Measurements from ENCODE around the gene CERT1.

Gene CERT1

DNA sequence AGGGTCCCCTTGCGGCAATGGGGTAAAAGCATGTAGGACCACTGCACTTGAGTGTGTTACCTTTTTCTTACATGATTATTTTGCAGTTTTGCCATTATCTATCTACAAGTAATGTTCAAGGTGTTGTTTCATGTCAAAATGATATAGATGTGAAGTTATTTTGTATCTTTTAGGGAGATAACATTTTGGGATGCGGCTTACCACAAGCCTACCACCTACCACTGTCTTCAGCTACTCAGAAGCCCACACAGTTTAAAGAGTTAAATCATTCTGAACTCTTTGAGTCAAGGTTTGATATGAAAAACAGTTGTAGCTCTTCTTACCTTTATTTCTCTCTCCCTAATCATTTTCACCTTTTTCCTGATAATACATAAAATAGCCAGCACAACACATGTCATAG is 19.8 kb downstream of the CERT1 start:
- TF ChIP-seq, protein P1, sequence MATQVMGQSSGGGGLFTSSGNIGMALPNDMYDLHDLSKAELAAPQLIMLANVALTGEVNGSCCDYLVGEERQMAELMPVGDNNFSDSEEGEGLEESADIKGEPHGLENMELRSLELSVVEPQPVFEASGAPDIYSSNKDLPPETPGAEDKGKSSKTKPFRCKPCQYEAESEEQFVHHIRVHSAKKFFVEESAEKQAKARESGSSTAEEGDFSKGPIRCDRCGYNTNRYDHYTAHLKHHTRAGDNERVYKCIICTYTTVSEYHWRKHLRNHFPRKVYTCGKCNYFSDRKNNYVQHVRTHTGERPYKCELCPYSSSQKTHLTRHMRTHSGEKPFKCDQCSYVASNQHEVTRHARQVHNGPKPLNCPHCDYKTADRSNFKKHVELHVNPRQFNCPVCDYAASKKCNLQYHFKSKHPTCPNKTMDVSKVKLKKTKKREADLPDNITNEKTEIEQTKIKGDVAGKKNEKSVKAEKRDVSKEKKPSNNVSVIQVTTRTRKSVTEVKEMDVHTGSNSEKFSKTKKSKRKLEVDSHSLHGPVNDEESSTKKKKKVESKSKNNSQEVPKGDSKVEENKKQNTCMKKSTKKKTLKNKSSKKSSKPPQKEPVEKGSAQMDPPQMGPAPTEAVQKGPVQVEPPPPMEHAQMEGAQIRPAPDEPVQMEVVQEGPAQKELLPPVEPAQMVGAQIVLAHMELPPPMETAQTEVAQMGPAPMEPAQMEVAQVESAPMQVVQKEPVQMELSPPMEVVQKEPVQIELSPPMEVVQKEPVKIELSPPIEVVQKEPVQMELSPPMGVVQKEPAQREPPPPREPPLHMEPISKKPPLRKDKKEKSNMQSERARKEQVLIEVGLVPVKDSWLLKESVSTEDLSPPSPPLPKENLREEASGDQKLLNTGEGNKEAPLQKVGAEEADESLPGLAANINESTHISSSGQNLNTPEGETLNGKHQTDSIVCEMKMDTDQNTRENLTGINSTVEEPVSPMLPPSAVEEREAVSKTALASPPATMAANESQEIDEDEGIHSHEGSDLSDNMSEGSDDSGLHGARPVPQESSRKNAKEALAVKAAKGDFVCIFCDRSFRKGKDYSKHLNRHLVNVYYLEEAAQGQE (IDR thresholded peaks at IDR 0.05; ENCODE audit: insufficient read depth in 1 of 2, low read depth in 2 of 2, low read length in 2 of 2), result no peak
- TF ChIP-seq POLR2AphosphoS5 (IDR thresholded peaks at IDR 0.05; ENCODE audit: low read depth, low read length) (no peak), SIN3A (IDR thresholded peaks at IDR 0.05; ENCODE audit: borderline replicate concordance, insufficient read depth, low read length) (no peak), TAF1 (IDR thresholded peaks at IDR 0.05; ENCODE audit: borderline replicate concordance, insufficient read depth, low read length) (no peak), FOXP2 (optimal IDR thresholded peaks at IDR 0.05; ENCODE audit: borderline replicate concordance, extremely low read depth, extremely low read length, insufficient read depth) (no peak)

GRCh38 chr5:75484605-75485004 is 26.8 kb downstream of the CERT1 start:
- TF ChIP-seq, protein P1 (IDR thresholded peaks at IDR 0.05; ENCODE audit: insufficient read depth in 1 of 2, low read depth in 2 of 2, low read length in 2 of 2), result peak in 1 of 2 experiments; percentile 70; a peak in 1 of 4 replicates
- no peak for TF ChIP-seq TAF1 (IDR thresholded peaks at IDR 0.05; ENCODE audit: borderline replicate concordance, insufficient read depth, low read length)

DNA sequence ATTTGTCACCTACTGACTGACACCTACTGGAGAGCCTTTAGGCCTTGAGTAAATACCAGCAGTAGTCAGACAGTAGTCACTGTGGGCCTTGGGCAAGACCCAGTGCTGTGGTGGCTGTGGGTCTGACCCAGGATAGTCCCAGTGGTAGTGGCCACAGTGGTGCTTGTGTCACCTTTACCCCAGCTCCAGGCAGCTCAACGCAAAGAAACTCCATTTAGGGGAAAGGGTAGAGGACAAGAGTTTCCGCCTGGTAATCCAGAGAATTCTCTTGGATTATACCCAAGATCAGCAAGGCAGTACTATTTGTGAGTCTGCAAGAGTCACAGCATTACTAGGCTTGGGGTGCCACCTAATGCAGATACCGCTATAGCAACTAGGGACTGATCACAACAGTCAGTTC is 28.9 kb downstream of the CERT1 start:
- TF ChIP-seq POLR2AphosphoS5 (IDR thresholded peaks at IDR 0.05; ENCODE audit: low read depth, low read length) (no peak), SIN3A (IDR thresholded peaks at IDR 0.05; ENCODE audit: borderline replicate concordance, insufficient read depth, low read length) (no peak), FOXP2 (optimal IDR thresholded peaks at IDR 0.05; ENCODE audit: borderline replicate concordance, extremely low read depth, extremely low read length, insufficient read depth) (no peak), TAF1 (IDR thresholded peaks at IDR 0.05; ENCODE audit: borderline replicate concordance, insufficient read depth, low read length) (no peak)
- TF ChIP-seq, protein P1 (IDR thresholded peaks at IDR 0.05; ENCODE audit: insufficient read depth in 1 of 2, low read depth in 2 of 2, low read length in 2 of 2), result no peak

DNA sequence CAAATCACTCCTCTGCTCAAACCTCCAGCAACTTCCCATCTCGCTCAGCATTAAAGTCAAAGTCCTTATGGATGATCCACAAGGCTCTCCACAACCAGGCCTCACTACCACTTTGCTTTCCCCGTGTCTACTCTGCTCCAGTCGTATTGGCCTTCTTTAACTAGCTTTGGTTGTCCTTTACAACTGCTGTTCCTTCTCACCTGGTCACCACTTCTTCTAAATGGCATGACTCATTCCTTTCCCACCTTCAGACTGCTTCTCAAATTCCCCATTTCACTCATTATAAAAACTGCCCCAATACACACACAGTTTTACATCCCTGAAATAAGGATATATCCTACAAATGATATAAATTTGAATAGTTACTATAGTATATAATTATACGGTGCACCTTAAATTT is 30.4 kb downstream of the CERT1 start:
- no peak for TF ChIP-seq SIN3A (IDR thresholded peaks at IDR 0.05; ENCODE audit: borderline replicate concordance, insufficient read depth, low read length)
- no peak for TF ChIP-seq TAF1 (IDR thresholded peaks at IDR 0.05; ENCODE audit: borderline replicate concordance, insufficient read depth, low read length)
- no peak for TF ChIP-seq POLR2AphosphoS5 (IDR thresholded peaks at IDR 0.05; ENCODE audit: low read depth, low read length)
- no peak for TF ChIP-seq FOXP2 (optimal IDR thresholded peaks at IDR 0.05; ENCODE audit: borderline replicate concordance, extremely low read depth, extremely low read length, insufficient read depth)
- TF ChIP-seq, protein P1 (IDR thresholded peaks at IDR 0.05; ENCODE audit: insufficient read depth in 1 of 2, low read depth in 2 of 2, low read length in 2 of 2), result no peak

- TF ChIP-seq SIN3A (IDR thresholded peaks at IDR 0.05; ENCODE audit: borderline replicate concordance, insufficient read depth, low read length), result no peak
- TF ChIP-seq, protein P1 (IDR thresholded peaks at IDR 0.05; ENCODE audit: insufficient read depth in 1 of 2, low read depth in 2 of 2, low read length in 2 of 2), result no peak
- TF ChIP-seq FOXP2 (optimal IDR thresholded peaks at IDR 0.05; ENCODE audit: borderline replicate concordance, extremely low read depth, extremely low read length, insufficient read depth), result no peak
- TF ChIP-seq POLR2AphosphoS5 (IDR thresholded peaks at IDR 0.05; ENCODE audit: low read depth, low read length), result no peak
- TF ChIP-seq TAF1 (IDR thresholded peaks at IDR 0.05; ENCODE audit: borderline replicate concordance, insufficient read depth, low read length), result no peak
Observed at GRCh38 chr5:75475364-75475763, 36.1 kb downstream of the CERT1 start.

Data from PFSK-1 (cell line).